HG03565 (cell line): ENCODE measurements around the gene ZNF853.
"Not testable (repeated sequence)": the region's sequence is repeated elsewhere in the genome, so short reads cannot be mapped to it uniquely, and the experiment has no call there.

Experiments
- ATAC-seq: cut with Tn5 transposase; IDR thresholded peaks from one replicate; pipeline ENCODE4 v1.9.1; 2021; ENCODE audit warnings: mild to moderate bottlenecking, moderate library complexity; ENCODE audit not compliant: unreplicated experiment

The ZNF853 gene

GRCh38 chr7:6634971-6635370 lies 19.6 kb downstream of the ZNF853 start:
- not testable (repeated sequence) for ATAC-seq

DNA sequence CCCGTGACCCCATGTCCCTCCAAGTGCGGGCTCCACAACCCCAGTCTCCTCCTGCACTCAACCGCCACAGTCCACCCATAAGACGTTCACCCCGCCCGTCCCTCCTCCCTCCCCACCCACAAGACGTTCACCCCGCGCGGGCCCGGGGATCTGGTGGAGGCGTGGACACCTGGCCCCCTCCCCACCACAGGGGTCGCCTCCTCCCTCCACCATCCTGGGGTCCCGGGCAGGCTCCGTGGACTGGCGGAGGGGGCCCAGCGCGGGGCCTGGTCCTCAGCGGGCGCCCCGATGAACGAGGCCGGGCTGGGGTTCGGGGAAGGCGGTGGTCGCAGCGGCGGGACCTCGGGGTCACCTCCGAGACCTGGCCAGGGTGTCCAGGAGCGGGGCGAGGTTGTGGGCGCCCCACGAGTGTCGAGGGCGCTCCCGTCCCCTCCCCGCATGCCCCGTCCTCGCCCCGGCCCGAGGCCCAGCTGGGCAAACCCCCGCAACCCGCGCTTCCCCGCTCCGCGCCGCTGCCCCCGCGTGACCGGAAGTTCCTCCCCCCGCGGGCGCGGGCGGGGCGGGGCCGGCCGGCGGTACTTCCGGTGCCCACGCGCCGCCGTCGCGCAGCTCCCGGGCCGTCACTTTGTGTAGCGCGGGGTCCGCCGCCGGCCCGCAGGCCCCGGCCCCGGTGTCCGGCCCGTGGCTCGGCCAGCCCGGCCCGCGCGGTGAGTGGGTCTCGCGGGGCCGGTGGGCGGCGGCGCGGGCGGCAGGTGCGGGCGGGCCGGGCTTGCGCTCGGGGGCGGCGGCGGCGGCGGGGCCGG lies 21.5 kb downstream of the ZNF853 start, which contains the start of gene ZNF316:
Gene ZNF316, plus strand, starts transcription at position 578 of the 803 bp plus-strand sequence. CDS start 5,092 bp downstream, outside the sequence.
- peak; percentile 52 for ATAC-seq

DNA sequence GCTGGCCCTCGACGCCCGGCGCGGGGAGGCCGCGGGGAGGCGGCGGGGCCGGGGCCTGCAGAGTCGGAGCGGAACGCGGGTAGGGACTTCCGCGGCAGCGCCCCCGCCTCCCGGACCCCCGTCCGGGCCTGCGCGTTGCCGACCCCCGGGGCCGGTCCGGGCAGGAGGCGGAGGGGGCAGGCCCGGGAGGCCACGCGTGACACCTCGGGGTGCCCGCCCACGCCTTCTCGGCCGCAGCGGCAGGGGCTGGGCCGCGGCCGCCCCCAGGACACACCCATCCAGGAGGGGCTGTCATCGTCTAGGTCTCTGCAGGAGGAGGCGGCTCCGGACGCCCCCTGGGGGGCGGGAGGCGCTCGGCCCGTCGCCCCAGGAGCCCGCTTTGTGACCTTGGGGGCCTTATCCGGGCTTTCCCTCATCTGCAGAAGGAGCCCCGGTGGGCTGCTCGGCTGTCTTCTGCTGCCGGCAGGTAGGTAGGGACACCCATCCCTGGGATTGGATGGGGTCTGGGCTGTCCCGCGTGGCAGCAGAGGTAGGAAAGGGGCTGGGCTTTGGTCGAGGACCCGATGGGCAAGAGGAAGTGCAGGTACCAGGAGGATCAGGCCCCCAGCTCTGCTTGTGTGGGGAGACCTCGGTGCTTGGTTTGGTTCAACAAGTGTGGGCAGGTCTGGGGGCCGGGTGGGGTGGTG lies 22.3 kb downstream of the ZNF853 start:
- ATAC-seq, result peak; percentile 73

DNA sequence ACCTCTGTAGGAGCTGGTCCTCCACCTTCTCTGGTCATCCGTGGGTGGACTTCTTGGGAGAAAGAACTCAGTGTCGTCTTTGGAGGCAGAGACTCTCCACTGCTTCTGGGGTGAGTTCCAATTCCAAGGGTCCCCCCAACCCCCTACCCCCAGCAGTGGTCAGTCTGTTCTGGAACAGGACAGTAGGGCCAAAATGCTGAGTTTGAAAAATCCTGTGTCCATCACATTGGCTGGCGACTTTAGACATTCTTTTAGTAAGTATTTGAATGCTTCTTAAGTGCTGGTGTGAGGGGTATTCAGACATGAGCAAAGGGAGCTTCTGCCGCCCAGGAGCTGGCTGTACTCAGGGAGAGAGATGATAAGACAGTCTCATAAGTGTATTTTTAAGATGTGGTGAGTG lies 23.6 kb downstream of the ZNF853 start:
- ATAC-seq, result no peak

DNA sequence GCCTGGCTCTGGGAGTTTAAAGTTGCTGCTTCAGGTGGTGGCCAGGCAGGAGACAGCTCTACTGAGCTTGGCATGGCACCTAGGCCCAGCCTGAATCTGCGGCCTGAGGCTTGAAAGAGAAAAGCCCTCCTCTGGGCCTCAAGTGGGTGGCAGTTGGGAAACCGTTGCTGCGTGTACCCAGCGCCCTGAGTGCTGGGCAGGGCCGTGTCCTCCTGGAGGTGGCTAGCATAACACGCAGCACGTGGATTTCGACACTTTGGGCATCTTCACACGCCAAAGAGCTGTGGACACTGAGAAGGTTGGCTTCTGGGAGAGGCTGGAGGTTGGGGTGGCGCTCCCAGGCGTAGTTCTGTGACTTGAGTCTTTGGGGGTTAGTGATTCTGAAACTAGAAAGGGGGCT lies 24.2 kb downstream of the ZNF853 start:
- no peak for ATAC-seq

- no peak for ATAC-seq
Observed at GRCh38 chr7:6640246-6640721, 24.9 kb downstream of the ZNF853 start.

DNA sequence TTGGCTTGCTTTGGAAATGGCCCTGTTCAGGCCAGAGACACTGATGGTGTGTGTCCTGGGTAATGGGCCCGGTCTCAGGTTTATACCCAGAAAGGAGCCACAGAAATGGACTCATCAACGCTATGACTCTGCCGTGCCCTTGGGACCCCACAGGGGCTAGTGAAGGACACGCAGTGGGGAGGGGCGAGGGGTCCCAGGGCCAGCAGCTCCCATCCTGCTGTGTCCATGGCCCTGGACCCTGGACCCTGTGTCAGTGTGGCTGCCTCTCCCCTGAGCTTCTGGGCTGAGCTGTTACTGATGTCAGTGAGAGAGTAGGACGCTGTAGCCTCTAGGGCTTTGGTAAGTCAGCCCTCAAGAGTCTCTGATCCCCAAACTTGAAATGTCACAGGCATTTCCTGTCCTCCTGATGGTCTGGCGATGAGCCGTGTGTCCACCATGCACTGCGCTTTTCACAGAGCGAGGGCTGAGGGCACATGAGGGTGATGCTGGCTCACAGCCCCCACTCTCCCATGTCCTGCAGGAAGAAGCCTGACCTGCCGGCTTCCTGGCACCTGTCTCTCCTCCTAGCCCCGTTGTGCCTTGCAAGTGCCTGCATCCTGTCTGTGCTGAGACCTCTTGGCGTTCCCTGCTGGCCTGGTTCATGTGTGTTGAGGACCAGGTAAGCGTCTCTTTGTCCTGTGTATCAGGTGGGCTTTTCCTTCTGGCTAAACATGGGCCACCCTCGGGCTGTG lies 26.1 kb downstream of the ZNF853 start:
- ATAC-seq, result no peak

GRCh38 chr7:6642239-6642839 lies 26.9 kb downstream of the ZNF853 start:
- no peak for ATAC-seq

- ATAC-seq, result no peak
Observed at GRCh38 chr7:6642861-6643640, 27.6 kb downstream of the ZNF853 start.

- ATAC-seq, result no peak
Observed at GRCh38 chr7:6643915-6644625, 28.7 kb downstream of the ZNF853 start.

- no peak for ATAC-seq
Observed at GRCh38 chr7:6644728-6645127, 29.3 kb downstream of the ZNF853 start.

- no peak for ATAC-seq
Observed at GRCh38 chr7:6646465-6646864, 31.1 kb downstream of the ZNF853 start.

DNA sequence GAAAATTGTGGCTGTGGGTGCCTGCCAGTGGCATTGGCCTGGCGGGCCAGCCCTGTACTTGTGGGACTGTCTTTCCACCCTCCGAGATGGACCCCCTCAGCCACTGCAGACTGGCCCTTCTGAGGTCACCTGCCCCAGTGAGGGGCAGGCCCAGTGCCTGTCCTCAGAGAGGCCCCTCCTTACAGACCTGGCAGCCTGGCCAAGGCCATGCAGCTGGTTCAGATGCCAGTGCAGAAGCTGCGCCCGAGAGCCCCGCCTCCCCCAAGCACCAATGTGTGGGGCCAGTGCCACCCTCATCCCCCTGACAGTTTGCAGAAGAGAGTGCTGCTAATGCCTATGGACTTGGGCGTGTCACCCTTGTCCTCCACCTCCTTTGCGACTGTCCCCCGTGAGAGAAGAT lies 31.7 kb downstream of the ZNF853 start:
- no peak for ATAC-seq

- ATAC-seq, result no peak
Observed at GRCh38 chr7:6647541-6647940, 32.1 kb downstream of the ZNF853 start.

DNA sequence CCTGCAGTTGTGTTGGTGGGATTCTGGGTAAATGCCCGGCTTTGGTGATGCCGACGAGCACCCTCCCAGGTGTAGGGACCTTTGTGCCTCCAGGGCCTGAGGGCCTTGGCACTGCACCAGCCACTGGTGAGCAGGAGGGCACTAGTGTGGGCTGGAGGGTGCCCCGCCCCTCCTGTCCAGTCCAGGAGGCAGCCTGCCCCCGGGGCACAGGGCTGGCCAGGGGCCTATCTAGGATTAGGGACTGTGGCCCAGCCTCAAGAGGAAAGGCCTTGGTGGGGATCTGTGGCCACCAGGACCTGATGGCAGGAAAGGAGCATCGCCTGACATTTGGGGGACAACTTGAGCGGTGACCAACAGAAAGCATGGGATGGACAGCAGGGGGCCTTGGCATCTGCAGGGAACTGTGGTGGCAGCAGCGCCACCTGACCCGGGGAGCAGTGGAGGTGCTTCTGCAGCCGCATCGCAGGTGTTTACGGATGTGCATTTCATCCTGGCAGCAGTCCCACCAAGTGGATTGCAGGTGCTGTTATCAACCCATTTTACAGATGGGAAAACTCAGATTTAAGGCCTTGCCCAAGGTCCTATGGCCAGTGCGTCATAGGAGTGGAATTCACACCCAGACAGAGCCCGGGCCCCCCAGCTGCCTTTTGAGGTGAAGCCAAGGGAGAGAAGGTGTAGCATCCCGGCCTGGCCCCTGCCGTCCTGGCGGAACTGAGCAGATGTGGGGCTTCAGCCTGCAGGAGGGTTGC lies 32.8 kb downstream of the ZNF853 start:
- no peak for ATAC-seq

GRCh38 chr7:6648815-6649104 lies 33.4 kb downstream of the ZNF853 start:
- no peak for ATAC-seq

DNA sequence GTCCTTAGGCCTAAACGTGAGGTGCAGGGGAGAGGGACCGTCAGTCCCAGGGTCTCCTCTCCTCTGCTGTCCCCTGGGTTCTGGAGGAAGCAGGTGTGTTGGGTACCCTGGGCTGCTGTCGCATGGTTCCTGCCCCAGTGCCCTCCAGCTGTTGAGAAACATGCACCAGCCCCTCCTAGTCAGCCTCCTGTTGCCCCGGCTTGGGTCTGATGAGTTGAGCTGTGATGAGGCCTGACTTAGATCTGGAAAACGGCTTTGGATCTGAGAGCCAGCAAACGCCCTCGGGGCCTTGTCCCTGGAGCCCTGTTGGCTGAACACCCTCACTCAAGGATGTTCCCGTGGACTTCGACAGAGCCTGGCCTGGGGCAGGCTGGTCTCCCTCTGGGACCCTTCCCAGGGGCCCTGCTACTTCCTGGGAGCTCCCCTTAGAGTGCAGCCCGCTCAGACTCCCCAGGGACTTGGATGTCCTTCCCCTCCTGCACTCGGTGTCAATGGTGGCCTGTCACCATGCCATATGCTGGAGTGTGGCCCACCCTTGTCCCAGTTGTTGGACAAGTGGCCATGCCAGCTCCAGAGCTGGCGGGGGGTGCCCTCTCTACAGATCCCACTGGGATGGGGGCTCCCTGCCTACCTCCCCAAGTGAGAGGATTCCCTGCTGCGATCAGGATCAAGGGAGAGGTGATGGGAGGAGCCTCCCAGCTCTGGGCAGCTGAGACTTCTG lies 34.0 kb downstream of the ZNF853 start:
- ATAC-seq, result no peak

DNA sequence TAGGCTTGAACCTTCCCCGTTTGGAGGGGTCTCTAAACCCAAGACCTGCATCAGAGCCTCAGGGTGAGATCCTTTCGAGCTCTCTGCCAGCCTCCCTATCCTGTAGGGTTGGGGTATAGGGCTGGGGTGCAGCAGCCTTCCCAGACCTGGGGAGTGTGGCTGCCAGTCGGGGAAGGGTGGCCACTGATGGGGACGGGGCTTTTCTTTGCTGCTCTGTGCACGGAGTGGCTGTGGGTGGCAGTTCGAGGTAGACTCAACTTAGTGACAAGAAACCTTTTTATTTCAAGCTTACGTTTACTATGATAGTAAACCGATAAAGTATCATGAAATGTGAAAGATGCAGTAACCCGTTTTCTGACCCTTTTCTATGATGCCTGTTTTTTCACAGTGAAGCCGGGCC lies 34.7 kb downstream of the ZNF853 start:
- no peak for ATAC-seq
